SK-N-SH (cell line): ENCODE data around the gene TLN1. TPM values are rescaled to one million over a fixed set of nuclear protein-coding genes. Genes with fewer than 3 reads are reported as not detected.
A peak's percentile ranks its signal among the peaks of the same experiment; 100 is the strongest.

Source experiments
- CTCF ChIA-PET: fragments of 300-600, 350-600 bp; formaldehyde crosslinking; extraction: SDS; loops from one replicate; lab custom pipeline; 2021; lab: Yijun Ruan, JAX
- POLR2A ChIA-PET: fragments of 350-600 bp; sonication (Branson Sonifier 250); formaldehyde crosslinking; extraction: SDS; loops from one replicate; lab custom pipeline; 2020; ENCODE audit warnings: antibody characterized with exemption, inconsistent platforms; lab: Yijun Ruan, JAX
- DNase-seq: peaks from one replicate; pipeline ENCODE4 v3.0.0; 2012
- H2AFZ ChIP-seq: fragments of 200-600 bp; sonication (generic); 2 replicates; pipeline ENCODE4 v1.8.1; 2016; ENCODE audit warnings: antibody characterized with exemption, mild to moderate bottlenecking, low read depth
- H3F3A ChIP-seq: fragments of 200-600 bp; sonication (generic); replicated peaks from 2 replicates; pipeline ENCODE3; 2016; ENCODE audit warnings: antibody characterized with exemption, mild to moderate bottlenecking; ENCODE audit not compliant: insufficient read depth
- H3K27ac ChIP-seq, 2 experiments: fragments of 200-500 bp in 1 of 2; fragments of 200-600 bp in 1 of 2; sonication (Bioruptor generic) in 1 of 2; sonication (generic), shearing (Covaris generic) in 1 of 2; 2 replicates each; pipeline versions ENCODE4 v1.5.1 to v1.6.1; 2014 to 2016; ENCODE audit warnings: low read depth in 2 of 2, inconsistent platforms in 1 of 2, low read length in 1 of 2, mild to moderate bottlenecking in 1 of 2, mixed read lengths in 1 of 2
- H3K27me3 ChIP-seq: fragments of 200-600 bp; sonication (generic), shearing (Covaris generic); 2 replicates; pipeline ENCODE4 v1.6.1; 2016; ENCODE audit warnings: mixed run types; ENCODE audit not compliant: insufficient read depth
- H3K36me3 ChIP-seq, 2 experiments: fragments of 200-500 bp in 1 of 2; fragments of 200-600 bp in 1 of 2; sonication (Bioruptor generic) in 1 of 2; sonication (generic) in 1 of 2; replicated peaks in 1 of 2; 2 replicates each; pipeline versions ENCODE3 to v1.5.1; 2014 to 2016; ENCODE audit warnings: low read length in 1 of 2, mild to moderate bottlenecking in 1 of 2; ENCODE audit not compliant: insufficient read depth in 2 of 2, control insufficient read depth in 1 of 2
- H3K4me1 ChIP-seq, 2 experiments: fragments of 200-500 bp in 1 of 2; fragments of 200-600 bp in 1 of 2; sonication (Bioruptor generic) in 1 of 2; sonication (generic), shearing (Covaris generic) in 1 of 2; 2 replicates each; pipeline versions ENCODE4 v1.5.1 to v1.6.1; 2014 to 2016; ENCODE audit warnings: low read depth in 1 of 2, low read length in 1 of 2, mixed run types in 1 of 2; ENCODE audit not compliant: insufficient read depth in 2 of 2, control insufficient read depth in 1 of 2
- H3K4me2 ChIP-seq: fragments of 200-600 bp; sonication (generic), shearing (Covaris generic); 2 replicates; pipeline ENCODE4 v1.6.1; 2017; ENCODE audit warnings: mixed run types
- H3K4me3 ChIP-seq, 2 experiments: fragments of 200-500 bp in 1 of 2; fragments of 200-600 bp in 1 of 2; sonication (Bioruptor generic) in 1 of 2; sonication (generic), shearing (Covaris generic) in 1 of 2; 2 replicates each; pipeline versions ENCODE4 v1.5.1 to v1.8.1; 2014 to 2016; ENCODE audit warnings: low read depth in 2 of 2, inconsistent platforms in 1 of 2, low read length in 1 of 2, mild to moderate bottlenecking in 1 of 2, mixed read lengths in 1 of 2, moderate library complexity in 1 of 2
- H3K79me2 ChIP-seq: fragments of 200-600 bp; sonication (generic); 2 replicates; pipeline ENCODE4 v1.8.1; 2017; ENCODE audit warnings: mild to moderate bottlenecking; ENCODE audit not compliant: insufficient read depth
- H3K9ac ChIP-seq: fragments of 200-600 bp; sonication (generic); 2 replicates; pipeline ENCODE4 v1.6.1; 2017; ENCODE audit warnings: mixed run types
- H3K9me2 ChIP-seq: fragments of 200-600 bp; sonication (generic); 2 replicates; pipeline ENCODE4 v1.6.1; 2017; ENCODE audit warnings: mixed run types
- H3K9me3 ChIP-seq: fragments of 200-600 bp; sonication (generic); 2 replicates; pipeline ENCODE4 v1.6.1; 2017; ENCODE audit warnings: mixed run types, mild to moderate bottlenecking, moderate library complexity
- H4K20me1 ChIP-seq: fragments of 200-600 bp; sonication (generic); 2 replicates; pipeline ENCODE4 v1.6.1; 2017; ENCODE audit warnings: mild to moderate bottlenecking, mixed run types; ENCODE audit not compliant: insufficient read depth
- EP300 ChIP-seq, 2 experiments: IDR thresholded peaks; 2 replicates each; pipeline versions ENCODE4 v1.4.0 to v1.6.1; 2012; ENCODE audit warnings: borderline replicate concordance in 1 of 2, low read depth in 1 of 2, low read length in 1 of 2
- FOSL2 ChIP-seq: IDR thresholded peaks from 2 replicates; pipeline ENCODE4 v1.4.0; 2012; ENCODE audit warnings: low read depth, mild to moderate bottlenecking, moderate library complexity, borderline replicate concordance
- FOXJ3 ChIP-seq: sonication (generic); formaldehyde crosslinking; IDR thresholded peaks from 2 replicates; pipeline ENCODE4 v1.5.1; 2020; ENCODE audit warnings: mild to moderate bottlenecking, missing genetic modification reagents
- GABPA ChIP-seq: IDR thresholded peaks from 2 replicates; pipeline ENCODE4 v1.4.0; 2012; ENCODE audit warnings: low read depth, mild to moderate bottlenecking
- GATA2 ChIP-seq: sonication (generic); formaldehyde crosslinking; IDR thresholded peaks from 2 replicates; pipeline ENCODE4 v1.5.0; 2020; ENCODE audit warnings: mild to moderate bottlenecking, missing genetic modification reagents
- JUND ChIP-seq: IDR thresholded peaks from 2 replicates; pipeline ENCODE4 v1.4.0; 2012
- NFIC ChIP-seq: IDR thresholded peaks from 2 replicates; pipeline ENCODE4 v1.4.0; 2012; ENCODE audit warnings: borderline replicate concordance
- RFX5 ChIP-seq: IDR thresholded peaks from 2 replicates; pipeline ENCODE4 v1.6.1; 2012; ENCODE audit warnings: mild to moderate bottlenecking, improper control_type of control experiment, low read length
- SIN3A ChIP-seq: IDR thresholded peaks from 2 replicates; pipeline ENCODE4 v1.6.1; 2012; ENCODE audit warnings: low read depth, mild to moderate bottlenecking, low read length, moderate library complexity, borderline replicate concordance
- SMC3 ChIP-seq: IDR thresholded peaks from 2 replicates; pipeline ENCODE4 v1.6.1; 2012; ENCODE audit warnings: low read depth, low read length, improper control_type of control experiment
- TEAD4 ChIP-seq: IDR thresholded peaks from 2 replicates; pipeline ENCODE4 v1.4.0; 2012; ENCODE audit warnings: mild to moderate bottlenecking, borderline replicate concordance; ENCODE audit not compliant: insufficient read depth
- USF1 ChIP-seq: IDR thresholded peaks from 2 replicates; pipeline ENCODE4 v1.4.0; 2012; ENCODE audit warnings: low read depth, borderline replicate concordance
- YY1 ChIP-seq: IDR thresholded peaks from 2 replicates; pipeline ENCODE4 v1.4.0; 2012; ENCODE audit warnings: low read depth, mild to moderate bottlenecking
- WGBS: methylation state at CpG from one replicate; pipeline ENCODE4 v1.1.6; 2017; ENCODE audit warnings: low lambda C conversion rate; 5-methylcytosine and 5-hydroxymethylcytosine counted together
- polyA plus RNA-seq, 3 experiments: library from polyadenylated mRNA; depleted of rRNA; stranded (reverse); fragments of >200 nt; gene quantifications; 2 replicates each; pipeline ENCODE4 v1.2.3, GENCODE V29; 2012
- TF ChIP-seq, protein P1 (sequence below): IDR thresholded peaks from 2 replicates; pipeline ENCODE4 v1.6.1; 2012; ENCODE audit warnings: mild to moderate bottlenecking, low read depth, low read length, moderate library complexity
- TF ChIP-seq, protein P2 (sequence below): IDR thresholded peaks from 2 replicates; pipeline ENCODE4 v1.4.0; 2012; ENCODE audit warnings: low read depth, borderline replicate concordance

TLN1 gene
- polyA plus RNA-seq, 1 of the 3 experiments (the other 2 are of a cell fraction): 115 TPM

DNA sequence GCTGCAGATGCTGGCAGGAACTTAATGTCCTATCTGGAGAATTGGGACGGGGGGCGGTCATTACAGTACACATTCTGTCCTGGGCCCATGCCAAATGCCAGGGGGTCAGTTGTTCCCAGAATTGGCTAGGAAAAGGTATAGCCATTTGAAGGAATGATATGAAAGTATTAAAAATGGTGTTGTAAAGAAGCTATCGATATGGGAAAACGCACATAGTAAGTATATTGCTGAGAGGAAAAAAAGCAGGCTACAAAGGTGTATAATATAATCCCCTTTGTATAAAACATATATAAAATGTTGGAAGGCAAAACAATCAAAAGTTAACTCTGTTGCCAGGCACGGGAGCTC is 66.5 kb downstream of the TLN1 start:
- Histone ChIP-seq H3K27me3 (no peaks in the 10 kb centered on the region), H3K4me1 (peaks cover 0 to 12% of the 10 kb centered on the region in 2 experiments; a peak in 1 of 4 replicates), H3K36me3 (peaks cover 0 to 7% of the 10 kb centered on the region in 2 experiments), H3K4me3 (peak overlapping the region; percentile 61 to 65), H3F3A (peaks cover 31% of the 10 kb centered on the region), H2AFZ (peak overlapping the region; percentile 92), H3K9me2 (no peaks in the 10 kb centered on the region), H3K27ac (peak overlapping the region; percentile 48 to 53; a peak in 3 of 4 replicates), H3K9me3 (no peaks in the 10 kb centered on the region), H3K9ac (peak overlapping the region; percentile 70; the same call in 1 of the 2 replicates), H3K79me2 (peaks cover 19% of the 10 kb centered on the region; the same call in 1 of the 2 replicates), H3K4me2 (peak overlapping the region; percentile 76), H4K20me1 (no peaks in the 10 kb centered on the region)
- CTCF ChIA-PET: interaction anchor here (0.7 to 3.4 kb wide), 12 partner anchors 8 to 92 kb away, joined by 3 to 30 read pairs (median 6); partner anchors contain the start of genes CA9, CCDC107, CREB3 and RMRP
- no peak for DNase-seq
- POLR2A ChIA-PET: interaction anchor here (1.9 to 2.8 kb wide), 2 partner anchors 10 to 67 kb away, joined by 9 to 11 read pairs; partner anchors contain the start of genes CREB3 and TLN1
- WGBS: 48% methylated on average over 5 of the region's 5 CpGs
- no peak for TF ChIP-seq FOXJ3 (CRISPR knock-in tag)
- no peak for TF ChIP-seq GATA2
- TF ChIP-seq TEAD4: no peak
- TF ChIP-seq RFX5: no peak
- TF ChIP-seq, protein P1, sequence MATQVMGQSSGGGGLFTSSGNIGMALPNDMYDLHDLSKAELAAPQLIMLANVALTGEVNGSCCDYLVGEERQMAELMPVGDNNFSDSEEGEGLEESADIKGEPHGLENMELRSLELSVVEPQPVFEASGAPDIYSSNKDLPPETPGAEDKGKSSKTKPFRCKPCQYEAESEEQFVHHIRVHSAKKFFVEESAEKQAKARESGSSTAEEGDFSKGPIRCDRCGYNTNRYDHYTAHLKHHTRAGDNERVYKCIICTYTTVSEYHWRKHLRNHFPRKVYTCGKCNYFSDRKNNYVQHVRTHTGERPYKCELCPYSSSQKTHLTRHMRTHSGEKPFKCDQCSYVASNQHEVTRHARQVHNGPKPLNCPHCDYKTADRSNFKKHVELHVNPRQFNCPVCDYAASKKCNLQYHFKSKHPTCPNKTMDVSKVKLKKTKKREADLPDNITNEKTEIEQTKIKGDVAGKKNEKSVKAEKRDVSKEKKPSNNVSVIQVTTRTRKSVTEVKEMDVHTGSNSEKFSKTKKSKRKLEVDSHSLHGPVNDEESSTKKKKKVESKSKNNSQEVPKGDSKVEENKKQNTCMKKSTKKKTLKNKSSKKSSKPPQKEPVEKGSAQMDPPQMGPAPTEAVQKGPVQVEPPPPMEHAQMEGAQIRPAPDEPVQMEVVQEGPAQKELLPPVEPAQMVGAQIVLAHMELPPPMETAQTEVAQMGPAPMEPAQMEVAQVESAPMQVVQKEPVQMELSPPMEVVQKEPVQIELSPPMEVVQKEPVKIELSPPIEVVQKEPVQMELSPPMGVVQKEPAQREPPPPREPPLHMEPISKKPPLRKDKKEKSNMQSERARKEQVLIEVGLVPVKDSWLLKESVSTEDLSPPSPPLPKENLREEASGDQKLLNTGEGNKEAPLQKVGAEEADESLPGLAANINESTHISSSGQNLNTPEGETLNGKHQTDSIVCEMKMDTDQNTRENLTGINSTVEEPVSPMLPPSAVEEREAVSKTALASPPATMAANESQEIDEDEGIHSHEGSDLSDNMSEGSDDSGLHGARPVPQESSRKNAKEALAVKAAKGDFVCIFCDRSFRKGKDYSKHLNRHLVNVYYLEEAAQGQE: no peak
- no peak for TF ChIP-seq NFIC
- TF ChIP-seq USF1: no peak
- TF ChIP-seq GABPA: no peak
- TF ChIP-seq, protein P2, sequence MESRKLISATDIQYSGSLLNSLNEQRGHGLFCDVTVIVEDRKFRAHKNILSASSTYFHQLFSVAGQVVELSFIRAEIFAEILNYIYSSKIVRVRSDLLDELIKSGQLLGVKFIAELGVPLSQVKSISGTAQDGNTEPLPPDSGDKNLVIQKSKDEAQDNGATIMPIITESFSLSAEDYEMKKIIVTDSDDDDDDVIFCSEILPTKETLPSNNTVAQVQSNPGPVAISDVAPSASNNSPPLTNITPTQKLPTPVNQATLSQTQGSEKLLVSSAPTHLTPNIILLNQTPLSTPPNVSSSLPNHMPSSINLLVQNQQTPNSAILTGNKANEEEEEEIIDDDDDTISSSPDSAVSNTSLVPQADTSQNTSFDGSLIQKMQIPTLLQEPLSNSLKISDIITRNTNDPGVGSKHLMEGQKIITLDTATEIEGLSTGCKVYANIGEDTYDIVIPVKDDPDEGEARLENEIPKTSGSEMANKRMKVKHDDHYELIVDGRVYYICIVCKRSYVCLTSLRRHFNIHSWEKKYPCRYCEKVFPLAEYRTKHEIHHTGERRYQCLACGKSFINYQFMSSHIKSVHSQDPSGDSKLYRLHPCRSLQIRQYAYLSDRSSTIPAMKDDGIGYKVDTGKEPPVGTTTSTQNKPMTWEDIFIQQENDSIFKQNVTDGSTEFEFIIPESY: no peak
- TF ChIP-seq EP300 (IDR thresholded peaks at IDR 0.05; ENCODE audit: borderline replicate concordance in 1 of 2, low read depth in 1 of 2, low read length in 1 of 2): no peak
- TF ChIP-seq YY1: no peak
- no peak for TF ChIP-seq SIN3A
- no peak for TF ChIP-seq SMC3
- no peak for TF ChIP-seq JUND
- no peak for TF ChIP-seq FOSL2
